Kidney (tissue), 14 donors: Measurements from ENCODE around the gene GRK2. TPM values are rescaled to one million over a fixed set of nuclear protein-coding genes. Genes with fewer than 3 reads are reported as not detected.

Experiments
- DNase-seq, 5 donors: peaks; one replicate each; pipeline ENCODE4 v3.0.0-alpha.2; 2013 to 2020
- FAIRE-seq: peaks from 2 replicates; lab custom pipeline; 2012; peaks lifted over from hg19 to GRCh38; lab: Jason Lieb, UNC
- H3K27ac ChIP-seq, 2 donors: one replicate each; pipeline ENCODE4 v1.7.0; 2013; ENCODE audit warnings: low read depth in 2 of 2, low read length in 2 of 2, inconsistent platforms in 1 of 2
- H3K27me3 ChIP-seq: one replicate; pipeline ENCODE4 v1.7.1; 2013; ENCODE audit warnings: low read length, inconsistent platforms; ENCODE audit not compliant: control insufficient read depth, insufficient read depth
- H3K36me3 ChIP-seq, 3 donors: one replicate each; pipeline versions ENCODE4 v1.7.0 to v1.7.1; 2013; ENCODE audit warnings: low read length in 3 of 3, control low read depth in 1 of 3, inconsistent platforms in 1 of 3; ENCODE audit not compliant: insufficient read depth in 3 of 3, control insufficient read depth in 2 of 3
- H3K4me1 ChIP-seq, 3 donors: one replicate each; pipeline versions ENCODE4 v1.7.0 to v1.7.1; 2013; ENCODE audit warnings: low read length in 3 of 3, inconsistent platforms in 1 of 3, low read depth in 1 of 3; ENCODE audit not compliant: control insufficient read depth in 2 of 3, insufficient read depth in 2 of 3
- H3K4me3 ChIP-seq, 3 donors: one replicate each; pipeline versions ENCODE4 v1.7.0 to v1.8.1; 2013; ENCODE audit warnings: low read length in 3 of 3, control low read depth in 1 of 3, inconsistent platforms in 1 of 3
- H3K9ac ChIP-seq, 3 donors: one replicate each; pipeline versions ENCODE4 v1.7.0 to v1.7.1; 2013; ENCODE audit warnings: low read length in 3 of 3, control low read depth in 1 of 3, inconsistent platforms in 1 of 3
- H3K9me3 ChIP-seq, 3 donors: one replicate each; pipeline versions ENCODE4 v1.7.0 to v1.7.1; 2013; ENCODE audit warnings: low read length in 3 of 3, control low read depth in 1 of 3, inconsistent platforms in 1 of 3; ENCODE audit not compliant: control insufficient read depth in 2 of 3, insufficient read depth in 1 of 3
- CTCF ChIP-seq: IDR thresholded peaks from 3 replicates; pipeline ENCODE4 v1.5.1; 2012; ENCODE audit warnings: mild to moderate bottlenecking, moderate library complexity, borderline replicate concordance; ENCODE audit not compliant: insufficient read depth; ENCODE audit errors: extremely low read depth
- intact Hi-C: fragments of 100-400 bp; cut with DNase I; formaldehyde crosslinking; loops from one replicate; pipeline ENCODE4 v1.11.1; 2022
- polyA plus RNA-seq: library from polyadenylated mRNA; stranded (reverse); fragments of 350-450 nt; fragmentation: Illumina TruSeq; extraction: RNeasy Lipid Tissue Mini Kit (QIAGEN cat#74804); gene quantifications from one replicate; pipeline ENCODE4 v1.2.3, GENCODE V29; 2014; ENCODE audit warnings: low read depth, low replicate concordance; ENCODE audit not compliant: insufficient read depth
- total RNA-seq: library from RNA; stranded (reverse); fragmentation: NEBNext Ultra II Directional; extraction: Animal tissue kit (Norgen Biotek cat#: 25700); gene quantifications from one replicate; pipeline ENCODE4 v1.2.1, GENCODE V29; 2021
- donor health status: control.
- donor health status: control.
- donor health status: control.
- donor health status: control.
- donor health status: control.
- donor health status: DM: yes; HTN: yes; CAD: no.
- donor health status: Normal renal cell carcinoma (clear cell type).

Gene GRK2
- total and polyA plus RNA-seq, 2 donors from 2014 or later = 28.2 to 80.8 TPM

- intact Hi-C loops = no loop called here
- Histone ChIP-seq H3K27ac (no peak overlapping the region), H3K27me3 (no peaks in the 10 kb centered on the region), H3K9me3 (no peaks in the 10 kb centered on the region), H3K4me1 (peaks cover 0 to 30% (median 8%) of the 10 kb centered on the region in 3 donors), H3K9ac (no peak overlapping the region), H3K4me3 (no peak overlapping the region), H3K36me3 (peaks cover 0 to 44% (median 23%) of the 10 kb centered on the region in 3 donors)
- DNase-seq (peak in 1 of 5 donors; percentile 26), FAIRE-seq (no peak)
- TF ChIP-seq CTCF = no peak
These were observed 14.1 kb downstream of the GRK2 start for GRCh38 chr11:67280341-67280787.

GRCh38 chr11:67280788-67281551 is 14.7 kb downstream of the GRK2 start:
- intact Hi-C loops = no loop called here
- peaks cover 0 to 48% (median 23%) of the 10 kb centered on the region in 3 donors for H3K36me3 ChIP-seq
- H3K27me3 ChIP-seq = no peaks in the 10 kb centered on the region
- H3K4me3 ChIP-seq = no peak overlapping the region
- FAIRE-seq = no peak
- peak in 2 of 5 donors; percentile 36 to 74 for DNase-seq
- no peak for TF ChIP-seq CTCF
- H3K4me1 ChIP-seq = peaks cover 0 to 24% (median 3%) of the 10 kb centered on the region in 3 donors
- H3K9me3 ChIP-seq = no peaks in the 10 kb centered on the region
- no peak overlapping the region for H3K27ac ChIP-seq
- no peak overlapping the region for H3K9ac ChIP-seq

- H3K27me3 ChIP-seq = no peaks in the 10 kb centered on the region
- FAIRE-seq = no peak
- H3K9ac ChIP-seq = no peak overlapping the region
- intact Hi-C loops = no loop called here
- peaks cover 0 to 48% (median 23%) of the 10 kb centered on the region in 3 donors for H3K36me3 ChIP-seq
- no peaks in the 10 kb centered on the region for H3K9me3 ChIP-seq
- H3K27ac ChIP-seq = no peak overlapping the region
- H3K4me3 ChIP-seq = no peak overlapping the region
- H3K4me1 ChIP-seq = peaks cover 0 to 20% (median 0%) of the 10 kb centered on the region in 3 donors
- DNase-seq = peak in 2 of 5 donors; percentile 28 to 53
- no peak for TF ChIP-seq CTCF
These were observed 15.4 kb downstream of the GRK2 start for GRCh38 chr11:67281552-67282150.
